Panc1 (cell line): ENCODE data around the gene POTEC.
"Not testable (repeated sequence)": the region's sequence is repeated elsewhere in the genome, so short reads cannot be mapped to it uniquely, and the experiment has no call there.

Source experiments
- POLR2AphosphoS5 ChIP-seq: IDR thresholded peaks from 2 replicates; pipeline ENCODE4 v1.6.1; 2012; ENCODE audit warnings: mild to moderate bottlenecking, low read depth, low read length, moderate library complexity
- SIN3A ChIP-seq: IDR thresholded peaks from 2 replicates; pipeline ENCODE4 v1.6.1; 2012; ENCODE audit warnings: low read depth, mild to moderate bottlenecking, low read length, moderate library complexity, borderline replicate concordance; ENCODE audit not compliant: insufficient read depth
- TCF7L2 ChIP-seq: IDR thresholded peaks from 2 replicates; pipeline ENCODE4 v1.6.1; 2011; ENCODE audit warnings: mild to moderate bottlenecking, low read depth, low read length, inconsistent platforms
- TF ChIP-seq, protein P1 (sequence below): fragments of 450-650 bp; IDR thresholded peaks from 2 replicates; pipeline ENCODE4 v1.5.1; 2017; ENCODE audit warnings: mild to moderate bottlenecking

DNA sequence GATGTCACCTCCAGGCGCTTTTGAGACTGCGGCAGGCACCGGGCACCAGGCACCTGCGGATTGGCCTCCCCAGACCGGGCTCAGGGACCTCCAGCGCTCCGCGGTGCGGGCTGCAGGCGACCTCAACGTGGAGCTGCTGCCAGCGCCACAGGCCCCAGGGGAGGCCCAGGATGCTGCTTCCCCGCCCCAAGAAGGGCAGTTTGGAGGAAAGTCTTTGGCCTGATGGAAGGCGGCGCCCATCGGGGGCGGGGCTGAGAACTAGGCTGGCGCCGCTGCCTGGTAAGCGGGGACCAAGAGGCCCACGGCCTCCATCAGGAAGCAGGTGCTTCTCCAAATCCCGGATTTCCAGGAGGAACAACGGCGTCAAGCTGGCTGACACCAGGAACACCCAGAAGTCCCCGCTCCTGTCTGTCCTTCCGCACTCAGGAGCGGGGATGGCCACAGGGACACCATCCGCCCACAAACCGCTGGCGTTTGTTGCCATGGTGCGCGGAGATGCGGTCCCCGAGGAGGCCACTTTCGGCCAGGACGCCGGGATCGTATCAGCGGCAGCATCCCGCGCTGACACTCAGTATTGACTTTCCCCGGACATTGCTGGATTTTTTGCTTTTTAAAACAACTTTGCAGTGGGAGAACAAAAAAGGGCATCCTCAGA, 56.3 kb downstream of the POTEC start:
- TF ChIP-seq POLR2AphosphoS5, TCF7L2, SIN3A: not testable (repeated sequence)
- TF ChIP-seq, protein P1, sequence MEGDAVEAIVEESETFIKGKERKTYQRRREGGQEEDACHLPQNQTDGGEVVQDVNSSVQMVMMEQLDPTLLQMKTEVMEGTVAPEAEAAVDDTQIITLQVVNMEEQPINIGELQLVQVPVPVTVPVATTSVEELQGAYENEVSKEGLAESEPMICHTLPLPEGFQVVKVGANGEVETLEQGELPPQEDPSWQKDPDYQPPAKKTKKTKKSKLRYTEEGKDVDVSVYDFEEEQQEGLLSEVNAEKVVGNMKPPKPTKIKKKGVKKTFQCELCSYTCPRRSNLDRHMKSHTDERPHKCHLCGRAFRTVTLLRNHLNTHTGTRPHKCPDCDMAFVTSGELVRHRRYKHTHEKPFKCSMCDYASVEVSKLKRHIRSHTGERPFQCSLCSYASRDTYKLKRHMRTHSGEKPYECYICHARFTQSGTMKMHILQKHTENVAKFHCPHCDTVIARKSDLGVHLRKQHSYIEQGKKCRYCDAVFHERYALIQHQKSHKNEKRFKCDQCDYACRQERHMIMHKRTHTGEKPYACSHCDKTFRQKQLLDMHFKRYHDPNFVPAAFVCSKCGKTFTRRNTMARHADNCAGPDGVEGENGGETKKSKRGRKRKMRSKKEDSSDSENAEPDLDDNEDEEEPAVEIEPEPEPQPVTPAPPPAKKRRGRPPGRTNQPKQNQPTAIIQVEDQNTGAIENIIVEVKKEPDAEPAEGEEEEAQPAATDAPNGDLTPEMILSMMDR: not testable (repeated sequence)
